Mesenchymal stem cell (in vitro differentiated cells and primary cell): Measurements from ENCODE around the gene SLC7A11. TPM values are rescaled to one million over a fixed set of nuclear protein-coding genes. Genes with fewer than 3 reads are reported as not detected.

Experiments used
- DNase-seq: peaks from one replicate; pipeline ENCODE4 v3.0.0-alpha.2; 2013
- H2AFZ ChIP-seq: one replicate; pipeline ENCODE4 v1.6.1; 2013; ENCODE audit warnings: low read depth, mild to moderate bottlenecking, control low read depth, inconsistent platforms, low read length, moderate library complexity
- H2AK5ac ChIP-seq: 2 replicates; pipeline ENCODE4 v1.6.1; 2013; ENCODE audit warnings: low read length, moderate library complexity, mild to moderate bottlenecking, inconsistent platforms; ENCODE audit not compliant: severe bottlenecking
- H2BK120ac ChIP-seq: one replicate; pipeline ENCODE4 v1.6.1; 2013; ENCODE audit warnings: low read depth, mild to moderate bottlenecking, inconsistent platforms, low read length, moderate library complexity
- H2BK12ac ChIP-seq, 2 experiments: one replicate each; pipeline ENCODE4 v1.6.1; 2013; ENCODE audit warnings: inconsistent platforms in 2 of 2, low read length in 2 of 2, mild to moderate bottlenecking in 2 of 2, moderate library complexity in 2 of 2, control low read depth in 1 of 2
- H2BK15ac ChIP-seq: one replicate; pipeline ENCODE4 v1.6.1; 2013; ENCODE audit warnings: mild to moderate bottlenecking, low read depth, inconsistent platforms; ENCODE audit not compliant: poor library complexity, severe bottlenecking
- H2BK5ac ChIP-seq: 2 replicates; pipeline ENCODE4 v1.6.1; 2013; ENCODE audit warnings: low read depth, mild to moderate bottlenecking, low read length, control low read depth, inconsistent platforms; ENCODE audit not compliant: poor library complexity, severe bottlenecking
- H3K14ac ChIP-seq, 2 experiments: one replicate each; pipeline ENCODE4 v1.6.1; 2013; ENCODE audit warnings: inconsistent platforms in 2 of 2, low read length in 2 of 2, control low read depth in 1 of 2, mild to moderate bottlenecking in 1 of 2, moderate library complexity in 1 of 2
- H3K18ac ChIP-seq, 2 experiments: one replicate each; pipeline ENCODE4 v1.6.1; 2013; ENCODE audit warnings: inconsistent platforms in 2 of 2, low read length in 2 of 2, control low read depth in 1 of 2, low read depth in 1 of 2, mild to moderate bottlenecking in 1 of 2
- H3K23ac ChIP-seq, 2 experiments: one replicate each; pipeline ENCODE4 v1.6.1; 2013; ENCODE audit warnings: inconsistent platforms in 2 of 2, low read length in 2 of 2, mild to moderate bottlenecking in 2 of 2, moderate library complexity in 2 of 2, control low read depth in 1 of 2
- H3K27ac ChIP-seq: 2 replicates; pipeline ENCODE4 v1.5.1; 2013; ENCODE audit warnings: mild to moderate bottlenecking, moderate library complexity, low read length, control low read depth, inconsistent platforms; ENCODE audit not compliant: poor library complexity, severe bottlenecking
- H3K27me3 ChIP-seq, 2 experiments: 2 replicates each; pipeline versions ENCODE4 v1.6.1 to v1.7.0; 2013; ENCODE audit warnings: low read length in 2 of 2, mild to moderate bottlenecking in 2 of 2, moderate library complexity in 2 of 2, control low read depth in 1 of 2, inconsistent platforms in 1 of 2; ENCODE audit not compliant: control insufficient read depth in 1 of 2, insufficient read depth in 1 of 2
- H3K36me3 ChIP-seq, 2 experiments: 2 replicates each; pipeline versions ENCODE4 v1.6.1 to v1.7.0; 2013; ENCODE audit warnings: low read length in 2 of 2, control low read depth in 1 of 2, inconsistent platforms in 1 of 2, low read depth in 1 of 2, mild to moderate bottlenecking in 1 of 2; ENCODE audit not compliant: insufficient read depth in 2 of 2, control insufficient read depth in 1 of 2
- H3K4ac ChIP-seq, 2 experiments: one replicate each; pipeline ENCODE4 v1.6.1; 2013; ENCODE audit warnings: inconsistent platforms in 2 of 2, low read length in 2 of 2, mild to moderate bottlenecking in 2 of 2, moderate library complexity in 2 of 2, control low read depth in 1 of 2, low read depth in 1 of 2
- H3K4me1 ChIP-seq: 2 replicates; pipeline ENCODE4 v1.6.1; 2013; ENCODE audit warnings: low read depth, low read length, control low read depth; ENCODE audit not compliant: control insufficient read depth, insufficient read depth
- H3K4me2 ChIP-seq: 2 replicates; pipeline ENCODE4 v1.6.1; 2013; ENCODE audit warnings: low read length, mild to moderate bottlenecking, inconsistent platforms; ENCODE audit not compliant: poor library complexity, severe bottlenecking
- H3K4me3 ChIP-seq, 2 experiments: 2 replicates each; pipeline versions ENCODE4 v1.5.1 to v1.7.0; 2013; ENCODE audit warnings: low read length in 2 of 2, mild to moderate bottlenecking in 2 of 2, control low read depth in 1 of 2, low read depth in 1 of 2; ENCODE audit not compliant: insufficient read depth in 1 of 2
- H3K79me1 ChIP-seq: replicated peaks from 2 replicates; pipeline ENCODE4 v1.6.1; 2013; ENCODE audit warnings: mild to moderate bottlenecking, control low read depth, low read length, inconsistent platforms; ENCODE audit not compliant: poor library complexity, severe bottlenecking
- H3K9ac ChIP-seq: 2 replicates; pipeline ENCODE4 v1.7.0; 2013; ENCODE audit warnings: mild to moderate bottlenecking, low read length, moderate library complexity
- H3K9me3 ChIP-seq: 2 replicates; pipeline ENCODE4 v1.7.0; 2013; ENCODE audit warnings: mild to moderate bottlenecking, low read length; ENCODE audit not compliant: control insufficient read depth
- H4K8ac ChIP-seq: one replicate; pipeline ENCODE4 v1.6.1; 2013; ENCODE audit warnings: inconsistent platforms, mild to moderate bottlenecking, low read length, moderate library complexity
- H4K91ac ChIP-seq: one replicate; pipeline ENCODE4 v1.6.1; 2013; ENCODE audit warnings: mild to moderate bottlenecking, low read length, inconsistent platforms
- WGBS: methylation state at CpG from one replicate; pipeline ENCODE4 v1.1.7; 2013; ENCODE audit warnings: mixed read lengths; 5-methylcytosine and 5-hydroxymethylcytosine counted together
- polyA plus RNA-seq, 2 experiments: library from polyadenylated mRNA; stranded (reverse); fragments of 200-250 nt; gene quantifications; one replicate each; pipeline ENCODE4 v1.2.3, GENCODE V29; 2013

The SLC7A11 gene
- 27.4 TPM for polyA plus RNA-seq (2013, experiment 1 of 2)
- polyA plus RNA-seq (2013, experiment 2 of 2): 27.6 TPM

DNA sequence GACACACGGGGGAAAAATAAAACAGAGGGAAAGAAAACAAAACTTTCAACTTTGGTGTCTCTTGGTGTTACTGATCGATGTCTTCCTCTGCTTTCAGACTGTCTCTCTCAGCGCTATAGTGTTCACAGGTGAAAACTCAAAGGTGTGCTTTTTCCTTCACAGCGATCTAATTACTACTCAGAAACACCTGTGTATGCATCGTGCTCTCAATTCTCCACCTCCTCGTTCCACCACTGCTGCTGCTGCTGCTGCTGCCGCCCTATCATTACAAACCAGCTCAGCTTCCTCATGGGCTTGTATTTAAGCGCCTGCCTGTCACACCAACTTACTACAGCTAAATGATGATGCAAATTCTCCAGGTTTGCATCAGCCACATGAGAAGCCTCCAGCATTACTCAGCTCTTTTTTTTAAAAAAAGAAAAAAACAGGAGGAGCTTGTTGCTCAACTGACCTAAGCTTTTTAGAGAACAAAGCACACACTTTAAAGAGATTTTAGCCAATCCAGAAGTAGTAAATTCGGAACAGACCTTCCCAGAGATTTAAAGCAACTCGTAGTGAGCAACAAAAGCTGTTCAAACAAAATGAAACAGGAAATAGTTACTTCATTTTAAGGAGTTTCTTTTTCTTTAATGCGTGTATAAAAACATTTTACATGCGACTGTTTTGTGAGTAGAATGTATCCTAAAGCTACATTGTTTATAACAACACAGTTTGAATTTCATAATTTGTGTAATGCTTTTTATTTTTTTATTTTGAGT is at the start of gene SLC7A11:
Gene SLC7A11 (minus strand): TSS at position 274 of the 758 bp plus-strand sequence. CDS start 280 bp downstream, outside the sequence.
- Histone ChIP-seq H2AFZ (peak within 1 kb of the TSS; percentile 53), H3K79me1 (no peaks in the 10 kb centered on the region), H2BK5ac (peak within 1 kb of the TSS; percentile 19), H3K4me1 (peaks cover 3% of the 10 kb centered on the region), H2BK120ac (peak within 1 kb of the TSS; percentile 22), H3K9ac (peak within 1 kb of the TSS; percentile 95), H3K4ac (peak within 1 kb of the TSS in 1 of 2 experiments; percentile 47), H3K27me3 (no peaks in the 10 kb centered on the region), H3K36me3 (no peaks in the 10 kb centered on the region), H3K9me3 (no peaks in the 10 kb centered on the region), H3K27ac (peak within 1 kb of the TSS; percentile 49), H3K18ac (peak within 1 kb of the TSS; percentile 14 to 46), H4K91ac (no peak within 1 kb of the TSS), H3K4me3 (peak within 1 kb of the TSS in 1 of 2 experiments; percentile 69), H3K23ac (peak within 1 kb of the TSS in 1 of 2 experiments; percentile 6), H2BK12ac (peak within 1 kb of the TSS in 1 of 2 experiments; percentile 59), H2AK5ac (no peak within 1 kb of the TSS), H2BK15ac (no peak within 1 kb of the TSS), H3K4me2 (peak within 1 kb of the TSS; percentile 72), H3K14ac (peak within 1 kb of the TSS in 1 of 2 experiments; percentile 77), H4K8ac (no peak within 1 kb of the TSS)
- DNase-seq: peak; percentile 99
- WGBS: 0% methylated on average over 9 of the region's 12 CpGs

DNA sequence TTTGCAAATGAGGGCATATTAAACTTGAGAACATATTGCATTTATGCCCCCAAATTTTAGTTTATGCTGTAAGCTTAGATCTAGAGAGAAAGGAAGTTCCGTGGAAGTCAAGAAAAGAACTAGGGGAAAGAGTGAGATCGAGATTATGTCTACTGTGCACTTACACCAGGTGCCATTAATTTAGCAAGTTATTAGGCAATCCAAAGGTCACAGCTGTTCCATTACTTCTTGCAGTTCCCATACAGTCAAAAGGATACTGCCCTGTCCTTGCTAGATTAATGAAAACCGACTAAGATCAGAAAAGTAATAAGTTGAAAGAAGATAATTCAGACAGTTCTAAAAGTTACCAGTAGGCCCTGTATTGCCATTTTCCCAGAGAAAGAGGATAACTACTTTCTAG is 49.3 kb upstream of the SLC7A11 start:
- H3K4me3 ChIP-seq: no peak overlapping the region
- H4K8ac ChIP-seq: no peak overlapping the region
- no peak overlapping the region for H3K27ac ChIP-seq
- no peak overlapping the region for H2AK5ac ChIP-seq
- no peak overlapping the region for H2BK5ac ChIP-seq
- no peak overlapping the region for H4K91ac ChIP-seq
- H3K36me3 ChIP-seq: no peaks in the 10 kb centered on the region
- H3K23ac ChIP-seq: no peak overlapping the region
- no peak overlapping the region for H3K4ac ChIP-seq
- no peaks in the 10 kb centered on the region for H3K79me1 ChIP-seq
- no peak overlapping the region for H2BK120ac ChIP-seq
- no peak for DNase-seq
- no peak overlapping the region for H3K4me2 ChIP-seq
- no peaks in the 10 kb centered on the region for H3K4me1 ChIP-seq
- no peaks in the 10 kb centered on the region for H3K9me3 ChIP-seq
- no peak overlapping the region for H3K9ac ChIP-seq
- H2BK12ac ChIP-seq: no peak overlapping the region
- H2AFZ ChIP-seq: no peak overlapping the region
- no peak overlapping the region for H2BK15ac ChIP-seq
- no peak overlapping the region for H3K18ac ChIP-seq
- H3K14ac ChIP-seq: no peak overlapping the region
- H3K27me3 ChIP-seq: no peaks in the 10 kb centered on the region
- 100% methylated on average over 2 of the region's 3 CpGs for WGBS

DNA sequence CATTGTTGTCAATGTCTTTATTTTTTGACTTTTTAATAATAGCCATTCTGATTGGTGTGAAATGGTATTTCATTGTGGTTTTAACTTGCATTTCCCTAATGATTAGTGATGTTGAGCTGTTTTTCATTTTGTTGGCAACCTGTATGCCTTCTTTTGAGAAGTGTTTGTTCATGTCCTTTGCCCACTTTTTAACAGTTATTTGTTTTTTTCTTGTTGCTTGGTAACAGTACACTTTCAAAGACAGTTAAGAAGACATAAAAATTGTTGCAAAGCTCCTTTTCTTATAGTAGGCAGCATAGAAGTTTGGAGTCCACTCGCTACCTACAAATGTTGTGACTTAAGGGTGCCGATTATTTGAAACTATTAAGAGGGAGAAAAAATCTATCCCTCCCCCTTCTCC is 48.7 kb upstream of the SLC7A11 start:
- H3K4me3 ChIP-seq: no peak overlapping the region
- DNase-seq: peak; percentile 18
- H2BK120ac ChIP-seq: no peak overlapping the region
- no peak overlapping the region for H3K9ac ChIP-seq
- no peaks in the 10 kb centered on the region for H3K4me1 ChIP-seq
- H3K79me1 ChIP-seq: no peaks in the 10 kb centered on the region
- H2BK5ac ChIP-seq: no peak overlapping the region
- no peak overlapping the region for H2BK15ac ChIP-seq
- no peak overlapping the region for H2AK5ac ChIP-seq
- H3K14ac ChIP-seq: no peak overlapping the region
- no peak overlapping the region for H3K4me2 ChIP-seq
- 100% methylated on average over 2 of the region's 2 CpGs for WGBS
- H2BK12ac ChIP-seq: no peak overlapping the region
- H4K91ac ChIP-seq: no peak overlapping the region
- H3K27ac ChIP-seq: no peak overlapping the region
- H3K9me3 ChIP-seq: no peaks in the 10 kb centered on the region
- H3K23ac ChIP-seq: no peak overlapping the region
- no peaks in the 10 kb centered on the region for H3K27me3 ChIP-seq
- H2AFZ ChIP-seq: no peak overlapping the region
- no peak overlapping the region for H3K18ac ChIP-seq
- no peaks in the 10 kb centered on the region for H3K36me3 ChIP-seq
- H3K4ac ChIP-seq: no peak overlapping the region
- no peak overlapping the region for H4K8ac ChIP-seq

DNA sequence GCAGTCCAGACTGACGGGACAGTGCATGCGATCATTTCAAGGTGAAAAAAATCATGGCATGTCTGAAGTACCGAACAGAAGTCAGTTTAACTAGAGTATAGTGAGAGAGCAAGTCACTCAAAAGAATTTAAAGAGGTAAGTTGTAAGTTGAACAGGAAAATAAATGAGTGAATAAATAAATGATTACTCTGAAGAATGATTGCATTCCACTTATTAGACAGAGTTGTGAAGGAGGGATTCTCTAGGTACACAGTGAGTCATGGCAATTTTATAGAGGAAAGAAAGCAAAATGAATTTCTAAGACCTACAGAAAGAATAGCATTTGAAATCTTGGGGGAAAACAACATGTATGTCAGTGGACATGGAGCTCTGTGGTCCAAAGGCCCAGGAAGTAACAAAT is 37.1 kb upstream of the SLC7A11 start:
- no peak overlapping the region for H3K4ac ChIP-seq
- no peaks in the 10 kb centered on the region for H3K9me3 ChIP-seq
- 94% methylated on average over 3 of the region's 3 CpGs for WGBS
- H3K4me2 ChIP-seq: no peak overlapping the region
- H2BK12ac ChIP-seq: no peak overlapping the region
- no peak overlapping the region for H2BK120ac ChIP-seq
- no peaks in the 10 kb centered on the region for H3K4me1 ChIP-seq
- no peak overlapping the region for H3K9ac ChIP-seq
- no peak overlapping the region for H2AFZ ChIP-seq
- H3K4me3 ChIP-seq: no peak overlapping the region
- no peaks in the 10 kb centered on the region for H3K79me1 ChIP-seq
- no peak overlapping the region for H3K23ac ChIP-seq
- H3K14ac ChIP-seq: no peak overlapping the region
- H2BK5ac ChIP-seq: no peak overlapping the region
- H2BK15ac ChIP-seq: no peak overlapping the region
- no peak overlapping the region for H2AK5ac ChIP-seq
- no peak overlapping the region for H3K18ac ChIP-seq
- no peak overlapping the region for H4K8ac ChIP-seq
- no peak overlapping the region for H4K91ac ChIP-seq
- no peak overlapping the region for H3K27ac ChIP-seq
- H3K27me3 ChIP-seq: no peaks in the 10 kb centered on the region
- no peak for DNase-seq
- H3K36me3 ChIP-seq: no peaks in the 10 kb centered on the region
